GM23248 (cell line): Measurements from ENCODE around the gene EP300.
"Not testable (repeated sequence)": the region's sequence is repeated elsewhere in the genome, so short reads cannot be mapped to it uniquely, and the experiment has no call there.

Experiments used
- EZH2 ChIP-seq: fragments of 200-600 bp; sonication (generic); IDR thresholded peaks from 2 replicates; pipeline ENCODE4 v1.6.1; 2018; ENCODE audit warnings: antibody characterized with exemption, mild to moderate bottlenecking; ENCODE audit not compliant: insufficient read depth, poor library complexity, severe bottlenecking
- EZH2phosphoT487 ChIP-seq: fragments of 200-600 bp; sonication (generic); IDR thresholded peaks from 2 replicates; pipeline ENCODE4 v1.6.1; 2018; ENCODE audit warnings: antibody characterized with exemption, moderate library complexity, mild to moderate bottlenecking, low read depth; ENCODE audit not compliant: insufficient read depth

- not testable (repeated sequence) for TF ChIP-seq EZH2, EZH2phosphoT487
Measured at GRCh38 chr22:41106969-41107325, 14.6 kb downstream of the EP300 start.
